ENCODE data around the gene ZSWIM9. TPM values are rescaled to one million over a fixed set of nuclear protein-coding genes. Genes with fewer than 3 reads are reported as not detected.
"Not testable (repeated sequence)": the region's sequence is repeated elsewhere in the genome, so short reads cannot be mapped to it uniquely, and the experiment has no call there.

The ZSWIM9 gene
- total RNA-seq, 4 donors from 2014 or later, result 1.8 to 7.4 (median 3.5) TPM

DNA sequence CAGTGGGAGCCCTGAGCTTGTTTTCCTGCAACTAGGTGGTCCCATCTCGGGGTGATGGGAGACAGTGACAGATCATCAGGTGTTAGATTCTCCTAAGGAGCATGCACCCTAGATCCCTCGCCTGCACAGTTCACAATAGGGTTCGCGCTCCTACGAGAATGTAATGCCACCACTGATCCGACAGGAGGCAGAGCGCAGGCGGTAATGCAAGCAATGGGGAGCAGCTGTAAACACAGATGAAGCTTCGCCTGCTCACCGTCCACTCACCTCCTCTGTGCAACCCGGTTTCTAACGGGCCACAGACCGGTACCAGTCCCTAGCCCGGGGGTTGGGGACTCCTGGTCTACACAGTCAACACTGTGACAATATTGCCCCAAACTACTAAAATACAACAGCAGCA is 46.5 kb downstream of the ZSWIM9 start:
- H3K36me3 ChIP-seq, result peaks cover 0 to 17% (median 0%) of the 10 kb centered on the region in 3 donors
- no peak overlapping the region for H3K4me3 ChIP-seq
- no peaks in the 10 kb centered on the region for H3K4me1 ChIP-seq
- no peak overlapping the region for H3K27ac ChIP-seq
- no peaks in the 10 kb centered on the region for H3K9me3 ChIP-seq
- no peak for TF ChIP-seq POLR2A (IDR thresholded peaks at IDR 0.05)
- TF ChIP-seq, protein P1, sequence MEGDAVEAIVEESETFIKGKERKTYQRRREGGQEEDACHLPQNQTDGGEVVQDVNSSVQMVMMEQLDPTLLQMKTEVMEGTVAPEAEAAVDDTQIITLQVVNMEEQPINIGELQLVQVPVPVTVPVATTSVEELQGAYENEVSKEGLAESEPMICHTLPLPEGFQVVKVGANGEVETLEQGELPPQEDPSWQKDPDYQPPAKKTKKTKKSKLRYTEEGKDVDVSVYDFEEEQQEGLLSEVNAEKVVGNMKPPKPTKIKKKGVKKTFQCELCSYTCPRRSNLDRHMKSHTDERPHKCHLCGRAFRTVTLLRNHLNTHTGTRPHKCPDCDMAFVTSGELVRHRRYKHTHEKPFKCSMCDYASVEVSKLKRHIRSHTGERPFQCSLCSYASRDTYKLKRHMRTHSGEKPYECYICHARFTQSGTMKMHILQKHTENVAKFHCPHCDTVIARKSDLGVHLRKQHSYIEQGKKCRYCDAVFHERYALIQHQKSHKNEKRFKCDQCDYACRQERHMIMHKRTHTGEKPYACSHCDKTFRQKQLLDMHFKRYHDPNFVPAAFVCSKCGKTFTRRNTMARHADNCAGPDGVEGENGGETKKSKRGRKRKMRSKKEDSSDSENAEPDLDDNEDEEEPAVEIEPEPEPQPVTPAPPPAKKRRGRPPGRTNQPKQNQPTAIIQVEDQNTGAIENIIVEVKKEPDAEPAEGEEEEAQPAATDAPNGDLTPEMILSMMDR (IDR thresholded peaks at IDR 0.05), result no peak
- H3K27me3 ChIP-seq, result no peaks in the 10 kb centered on the region
- no peak for DNase-seq

DNA sequence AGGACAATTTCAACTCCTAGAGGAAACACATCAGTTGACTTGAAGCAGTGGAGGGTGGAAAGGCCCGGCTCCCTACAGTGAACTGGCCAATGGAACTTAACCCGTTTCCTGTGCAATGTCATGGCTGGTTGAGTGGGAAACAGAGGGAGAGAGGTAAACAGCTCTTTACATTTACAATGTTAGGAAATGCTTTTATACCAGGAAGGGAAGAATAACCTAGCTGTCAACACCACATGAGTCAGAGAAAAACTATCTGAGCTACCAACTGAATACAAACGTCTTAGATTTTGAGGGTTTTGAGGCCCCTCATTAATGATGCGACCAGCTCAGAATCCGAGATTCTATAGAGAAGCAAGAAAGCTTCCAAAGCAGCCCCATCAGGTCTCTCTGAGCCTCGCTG is 48.5 kb downstream of the ZSWIM9 start:
- TF ChIP-seq POLR2A (IDR thresholded peaks at IDR 0.05), result no peak
- TF ChIP-seq, protein P1 (IDR thresholded peaks at IDR 0.05), result no peak
- Histone ChIP-seq H3K36me3 (peaks cover 0 to 17% (median 0%) of the 10 kb centered on the region in 3 donors), H3K27ac (no peak overlapping the region), H3K4me3 (no peak overlapping the region), H3K4me1 (no peaks in the 10 kb centered on the region), H3K9me3 (no peaks in the 10 kb centered on the region), H3K27me3 (no peaks in the 10 kb centered on the region)
- no peak for DNase-seq

DNA sequence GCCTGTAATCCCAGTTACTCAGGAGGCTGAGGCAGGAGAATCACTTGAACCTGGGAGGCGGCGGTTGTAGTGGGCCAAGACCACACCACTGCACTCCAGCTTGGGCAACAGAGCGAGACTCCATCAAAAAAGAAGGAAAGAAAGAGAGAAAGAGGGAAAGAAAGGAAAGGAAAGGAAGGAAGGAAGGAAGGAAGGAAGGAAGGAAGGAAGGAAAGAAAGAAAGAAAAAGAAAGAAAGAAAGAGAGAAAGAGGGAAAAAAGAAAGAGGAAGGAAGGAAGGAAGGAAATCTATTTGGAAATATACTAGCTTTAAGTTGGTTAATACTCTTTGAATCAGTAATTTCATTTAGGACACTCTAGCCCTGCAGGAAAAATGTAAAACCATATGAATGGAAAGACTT is 50.3 kb downstream of the ZSWIM9 start:
- not testable (repeated sequence) for H3K9me3 ChIP-seq, H3K4me1 ChIP-seq, DNase-seq, H3K27ac ChIP-seq, H3K4me3 ChIP-seq, H3K27me3 ChIP-seq
- peaks cover 0 to 17% (median 0%) of the 10 kb centered on the region in 3 donors for H3K36me3 ChIP-seq

DNA sequence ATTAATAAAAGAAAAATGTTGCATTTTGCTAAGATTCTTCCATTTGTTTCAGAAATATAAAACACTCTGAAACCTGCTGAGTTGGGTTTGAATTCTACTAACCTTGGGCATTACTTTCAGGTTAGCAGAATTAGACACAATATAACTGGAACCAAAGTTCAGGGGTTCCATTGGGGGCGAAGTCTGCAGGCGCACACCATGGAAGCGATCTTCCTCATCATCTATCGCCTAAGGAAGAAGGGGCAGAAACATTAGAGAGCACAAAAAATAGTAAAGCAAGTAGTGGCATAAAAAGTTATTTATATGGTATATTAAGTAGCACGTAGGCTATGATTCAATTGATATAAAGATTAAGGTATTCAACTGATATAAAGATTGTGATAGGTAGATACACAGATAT is 51.1 kb downstream of the ZSWIM9 start:
- Histone ChIP-seq H3K36me3 (peaks cover 0 to 17% (median 0%) of the 10 kb centered on the region in 3 donors), H3K4me3 (no peak overlapping the region), H3K4me1 (no peaks in the 10 kb centered on the region), H3K9me3 (no peaks in the 10 kb centered on the region), H3K27me3 (no peaks in the 10 kb centered on the region), H3K27ac (no peak overlapping the region)
- no peak for DNase-seq
- TF ChIP-seq POLR2A (IDR thresholded peaks at IDR 0.05), result no peak
- TF ChIP-seq, protein P1 (IDR thresholded peaks at IDR 0.05), result no peak

DNA sequence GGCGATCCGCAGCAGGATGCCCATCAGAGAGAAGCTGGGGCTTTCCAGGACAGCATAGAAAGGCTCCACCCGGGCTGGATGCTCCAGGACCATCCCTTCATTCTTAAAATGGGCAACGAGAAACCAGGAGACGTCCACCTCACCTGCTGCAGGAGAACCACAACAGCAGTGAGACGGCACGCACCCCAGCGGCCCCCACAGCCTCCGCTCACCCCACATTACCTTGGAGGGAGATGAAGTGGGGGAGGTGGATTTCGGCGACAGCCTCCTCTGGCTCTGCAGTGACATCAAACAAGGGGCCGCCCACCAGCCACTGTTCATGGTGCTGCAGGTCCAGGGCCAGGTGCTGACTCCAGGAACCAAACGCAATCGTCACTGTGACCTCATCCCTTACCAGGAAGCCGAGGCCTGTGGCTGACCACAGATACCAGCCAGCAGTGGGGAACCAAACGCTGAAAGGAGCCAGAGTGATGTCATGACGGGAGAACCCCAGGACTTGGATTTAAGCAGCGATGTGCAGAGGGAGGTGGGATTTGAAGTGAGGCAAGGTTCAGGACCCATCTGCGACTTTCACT is 60.2 kb downstream of the ZSWIM9 start:
- no peaks in the 10 kb centered on the region for H3K9me3 ChIP-seq
- no peak for DNase-seq
- no peak overlapping the region for H3K27ac ChIP-seq
- peaks cover 0 to 48% (median 0%) of the 10 kb centered on the region in 3 donors for H3K36me3 ChIP-seq
- TF ChIP-seq, protein P1 (IDR thresholded peaks at IDR 0.05), result no peak
- no peak for TF ChIP-seq POLR2A (IDR thresholded peaks at IDR 0.05)
- no peaks in the 10 kb centered on the region for H3K4me1 ChIP-seq
- no peaks in the 10 kb centered on the region for H3K27me3 ChIP-seq
- no peak overlapping the region for H3K4me3 ChIP-seq

DNA sequence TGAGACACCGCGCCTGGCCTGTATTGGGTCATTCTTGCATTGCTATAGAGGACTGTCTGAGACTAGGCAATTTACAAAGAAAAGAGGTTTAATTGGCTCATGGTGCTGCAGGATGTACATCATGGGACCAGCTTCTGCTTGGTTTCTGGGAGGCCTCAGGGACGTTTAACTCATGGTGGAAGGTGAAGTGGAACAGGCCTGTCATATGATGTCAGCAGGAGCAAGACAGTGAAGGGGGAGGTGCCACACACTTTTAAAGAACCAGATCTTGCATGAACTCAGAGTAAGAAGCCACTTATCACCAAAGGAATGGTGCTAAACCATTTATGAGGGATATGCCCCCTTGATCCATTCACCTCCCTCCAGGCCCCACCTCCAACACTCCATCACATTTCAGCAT is 66.6 kb downstream of the ZSWIM9 start:
- no peak for TF ChIP-seq POLR2A (IDR thresholded peaks at IDR 0.05)
- TF ChIP-seq, protein P1 (IDR thresholded peaks at IDR 0.05), result no peak
- Histone ChIP-seq H3K36me3 (peaks cover 0 to 55% (median 0%) of the 10 kb centered on the region in 3 donors), H3K27me3 (no peaks in the 10 kb centered on the region)

More for the DNA sequence above, 66.6 kb downstream of the ZSWIM9 start:
- H3K9me3 ChIP-seq, result no peaks in the 10 kb centered on the region
- no peak for DNase-seq
- no peak overlapping the region for H3K27ac ChIP-seq
- H3K4me1 ChIP-seq, result no peaks in the 10 kb centered on the region
- H3K4me3 ChIP-seq, result no peak overlapping the region
